Karpas-422 (cell line): ENCODE measurements around the gene ARHGAP40. TPM values are rescaled to one million over a fixed set of nuclear protein-coding genes. Genes with fewer than 3 reads are reported as not detected.

Experiments used
- DNase-seq: peaks from one replicate; pipeline ENCODE4 v3.0.0-alpha.2; 2015
- H2AFZ ChIP-seq: fragments of 200-600 bp; sonication (generic); 2 replicates; pipeline ENCODE4 v1.6.1; 2014; ENCODE audit warnings: antibody characterized with exemption, low read length, mixed read lengths
- H3K27ac ChIP-seq: fragments of 200-600 bp; sonication (generic); 2 replicates; pipeline ENCODE4 v1.5.1; 2014; ENCODE audit warnings: mild to moderate bottlenecking, low read length, moderate library complexity
- H3K27me3 ChIP-seq: fragments of 200-600 bp; sonication (generic); 2 replicates; pipeline ENCODE4 v1.6.1; 2014; ENCODE audit warnings: low read length, mixed read lengths
- H3K36me3 ChIP-seq: fragments of 200-600 bp; sonication (generic); 2 replicates; pipeline ENCODE4 v1.6.1; 2014; ENCODE audit warnings: low read length, mixed read lengths; ENCODE audit not compliant: insufficient read depth
- H3K4me1 ChIP-seq: fragments of 200-600 bp; sonication (generic); 2 replicates; pipeline ENCODE4 v1.6.1; 2014; ENCODE audit warnings: mild to moderate bottlenecking, low read length, mixed read lengths
- H3K4me2 ChIP-seq: fragments of 200-600 bp; sonication (generic); 2 replicates; pipeline ENCODE4 v1.6.1; 2014; ENCODE audit warnings: low read length, low read depth, mild to moderate bottlenecking; ENCODE audit not compliant: poor library complexity, severe bottlenecking
- H3K4me3 ChIP-seq: fragments of 200-600 bp; sonication (generic); 2 replicates; pipeline ENCODE4 v1.5.1; 2014; ENCODE audit warnings: mild to moderate bottlenecking, antibody characterized with exemption, low read length, mixed read lengths
- H3K79me2 ChIP-seq: fragments of 200-600 bp; sonication (generic); 2 replicates; pipeline ENCODE4 v1.6.1; 2014; ENCODE audit warnings: mild to moderate bottlenecking, low read length, mixed read lengths
- H3K9ac ChIP-seq: fragments of 200-600 bp; sonication (generic); 2 replicates; pipeline ENCODE4 v1.6.0; 2014; ENCODE audit warnings: low read length
- H3K9me2 ChIP-seq: fragments of 200-600 bp; sonication (generic), shearing (Covaris generic); replicated peaks from 2 replicates; pipeline ENCODE4 v1.6.0; 2014; ENCODE audit warnings: mild to moderate bottlenecking, low read length, moderate library complexity; ENCODE audit not compliant: insufficient read depth
- H3K9me3 ChIP-seq: fragments of 300-700, 200-600 bp; sonication (generic); 2 replicates; pipeline ENCODE4 v1.6.1; 2014; ENCODE audit warnings: low read length, mixed read lengths
- H4K20me1 ChIP-seq: fragments of 200-600 bp; sonication (generic); 2 replicates; pipeline ENCODE4 v1.6.1; 2014; ENCODE audit warnings: mild to moderate bottlenecking, antibody characterized with exemption, low read length, low read depth; ENCODE audit not compliant: insufficient read depth
- total RNA-seq: library from RNA; depleted of rRNA; stranded (reverse); fragments of >200 nt; shearing (Covaris generic); gene quantifications from 2 replicates; pipeline ENCODE4 v1.2.3, GENCODE V29; 2014; ENCODE audit warnings: low replicate concordance

The ARHGAP40 gene
- total RNA-seq, 1 experiment from 2014 or later, result not detected

- H3K4me3 ChIP-seq, result no peak overlapping the region
- H2AFZ ChIP-seq, result no peak overlapping the region
Measured at GRCh38 chr20:38674765-38675133, 73.1 kb downstream of the ARHGAP40 start.

GRCh38 chr20:38676576-38676975 is 75.0 kb downstream of the ARHGAP40 start:
- H3K27me3 ChIP-seq, result no peaks in the 10 kb centered on the region
- H3K36me3 ChIP-seq, result no peaks in the 10 kb centered on the region
- no peak overlapping the region for H3K4me2 ChIP-seq
- H3K4me1 ChIP-seq, result no peaks in the 10 kb centered on the region
- H3K9me3 ChIP-seq, result no peaks in the 10 kb centered on the region
- no peak for DNase-seq
- H3K9ac ChIP-seq, result no peak overlapping the region
- H3K9me2 ChIP-seq, result no peaks in the 10 kb centered on the region
- no peak overlapping the region for H3K27ac ChIP-seq
- no peak overlapping the region for H2AFZ ChIP-seq
- no peaks in the 10 kb centered on the region for H3K79me2 ChIP-seq
- no peak overlapping the region for H3K4me3 ChIP-seq
- H4K20me1 ChIP-seq, result no peaks in the 10 kb centered on the region

More at GRCh38 chr20:38674765-38675133, 73.1 kb downstream of the ARHGAP40 start:
- Histone ChIP-seq H3K27ac (no peak overlapping the region), H3K36me3 (no peaks in the 10 kb centered on the region), H3K4me1 (no peaks in the 10 kb centered on the region), H3K79me2 (no peaks in the 10 kb centered on the region), H3K9ac (no peak overlapping the region), H3K27me3 (no peaks in the 10 kb centered on the region), H3K9me2 (no peaks in the 10 kb centered on the region), H3K4me2 (no peak overlapping the region), H3K9me3 (no peaks in the 10 kb centered on the region), H4K20me1 (no peaks in the 10 kb centered on the region)
- DNase-seq, result no peak

GRCh38 chr20:38680500-38681306 is 79.1 kb downstream of the ARHGAP40 start:
- no peak overlapping the region for H3K9ac ChIP-seq
- no peak overlapping the region for H2AFZ ChIP-seq

GRCh38 chr20:38685271-38685670 is 83.7 kb downstream of the ARHGAP40 start:
- Histone ChIP-seq H3K9me3 (no peaks in the 10 kb centered on the region), H3K36me3 (no peaks in the 10 kb centered on the region), H3K9me2 (no peaks in the 10 kb centered on the region), H3K79me2 (no peaks in the 10 kb centered on the region), H3K9ac (no peak overlapping the region), H3K4me3 (no peak overlapping the region), H3K4me2 (no peak overlapping the region), H2AFZ (no peak overlapping the region), H3K4me1 (no peaks in the 10 kb centered on the region), H4K20me1 (no peaks in the 10 kb centered on the region), H3K27me3 (no peaks in the 10 kb centered on the region), H3K27ac (no peak overlapping the region)
- no peak for DNase-seq

More at GRCh38 chr20:38680500-38681306, 79.1 kb downstream of the ARHGAP40 start:
- Histone ChIP-seq H3K4me1 (no peaks in the 10 kb centered on the region), H3K27ac (no peak overlapping the region), H3K27me3 (no peaks in the 10 kb centered on the region), H3K9me3 (no peaks in the 10 kb centered on the region), H3K4me3 (no peak overlapping the region), H3K9me2 (no peaks in the 10 kb centered on the region), H3K36me3 (no peaks in the 10 kb centered on the region), H3K4me2 (no peak overlapping the region), H4K20me1 (no peaks in the 10 kb centered on the region), H3K79me2 (no peaks in the 10 kb centered on the region)
- peak; percentile 72 for DNase-seq

GRCh38 chr20:38685853-38686473 is 84.4 kb downstream of the ARHGAP40 start:
- peak; percentile 78 for DNase-seq
- H3K4me1 ChIP-seq, result no peaks in the 10 kb centered on the region
- no peak overlapping the region for H3K4me3 ChIP-seq
- no peak overlapping the region for H2AFZ ChIP-seq
- no peaks in the 10 kb centered on the region for H3K79me2 ChIP-seq
- H3K9ac ChIP-seq, result no peak overlapping the region
- H3K36me3 ChIP-seq, result no peaks in the 10 kb centered on the region
- no peaks in the 10 kb centered on the region for H4K20me1 ChIP-seq
- no peaks in the 10 kb centered on the region for H3K27me3 ChIP-seq
- no peak overlapping the region for H3K27ac ChIP-seq
- H3K9me3 ChIP-seq, result no peaks in the 10 kb centered on the region
- H3K9me2 ChIP-seq, result no peaks in the 10 kb centered on the region
- H3K4me2 ChIP-seq, result no peak overlapping the region

GRCh38 chr20:38692436-38693411 is 91.1 kb downstream of the ARHGAP40 start:
- no peaks in the 10 kb centered on the region for H3K4me1 ChIP-seq

GRCh38 chr20:38697306-38697705 is 95.7 kb downstream of the ARHGAP40 start:
- Histone ChIP-seq H3K36me3 (no peaks in the 10 kb centered on the region), H3K27ac (no peak overlapping the region), H3K79me2 (no peaks in the 10 kb centered on the region), H3K9me3 (no peaks in the 10 kb centered on the region), H3K9ac (no peak overlapping the region), H3K27me3 (no peaks in the 10 kb centered on the region), H3K4me3 (no peak overlapping the region), H2AFZ (no peak overlapping the region), H3K9me2 (no peaks in the 10 kb centered on the region), H4K20me1 (no peaks in the 10 kb centered on the region), H3K4me2 (no peak overlapping the region), H3K4me1 (no peaks in the 10 kb centered on the region)
- no peak for DNase-seq

More at GRCh38 chr20:38692436-38693411, 91.1 kb downstream of the ARHGAP40 start:
- no peaks in the 10 kb centered on the region for H3K36me3 ChIP-seq
- H3K4me2 ChIP-seq, result no peak overlapping the region
- H2AFZ ChIP-seq, result no peak overlapping the region
- H3K4me3 ChIP-seq, result no peak overlapping the region
- H3K9me3 ChIP-seq, result no peaks in the 10 kb centered on the region
- peak; percentile 80 for DNase-seq
- no peak overlapping the region for H3K27ac ChIP-seq
- H3K79me2 ChIP-seq, result no peaks in the 10 kb centered on the region
- H4K20me1 ChIP-seq, result no peaks in the 10 kb centered on the region
- no peaks in the 10 kb centered on the region for H3K27me3 ChIP-seq
- H3K9ac ChIP-seq, result no peak overlapping the region
- H3K9me2 ChIP-seq, result no peaks in the 10 kb centered on the region

GRCh38 chr20:38698541-38698940 is 96.9 kb downstream of the ARHGAP40 start:
- no peaks in the 10 kb centered on the region for H3K79me2 ChIP-seq
- no peak overlapping the region for H3K4me3 ChIP-seq
- H4K20me1 ChIP-seq, result no peaks in the 10 kb centered on the region
- no peaks in the 10 kb centered on the region for H3K9me2 ChIP-seq
- H3K9ac ChIP-seq, result no peak overlapping the region
- H3K4me1 ChIP-seq, result no peaks in the 10 kb centered on the region
- H2AFZ ChIP-seq, result no peak overlapping the region
- no peak overlapping the region for H3K27ac ChIP-seq
- DNase-seq, result no peak
- H3K4me2 ChIP-seq, result no peak overlapping the region
- no peaks in the 10 kb centered on the region for H3K9me3 ChIP-seq
- H3K27me3 ChIP-seq, result no peaks in the 10 kb centered on the region
- no peaks in the 10 kb centered on the region for H3K36me3 ChIP-seq
